Astrocyte (in vitro differentiated cells and primary cell): Measurements from ENCODE around the gene FAF1.

Experiments used
- CTCF ChIP-seq: IDR thresholded peaks from 2 replicates; pipeline ENCODE4 v1.5.1; 2011; ENCODE audit warnings: low read depth, mild to moderate bottlenecking, inconsistent platforms, low read length, moderate library complexity; ENCODE audit not compliant: insufficient read depth
- EZH2 ChIP-seq: IDR thresholded peaks from 2 replicates; pipeline ENCODE4 v1.6.1; 2012; ENCODE audit warnings: mild to moderate bottlenecking, low read length, inconsistent platforms; ENCODE audit not compliant: insufficient read depth

DNA sequence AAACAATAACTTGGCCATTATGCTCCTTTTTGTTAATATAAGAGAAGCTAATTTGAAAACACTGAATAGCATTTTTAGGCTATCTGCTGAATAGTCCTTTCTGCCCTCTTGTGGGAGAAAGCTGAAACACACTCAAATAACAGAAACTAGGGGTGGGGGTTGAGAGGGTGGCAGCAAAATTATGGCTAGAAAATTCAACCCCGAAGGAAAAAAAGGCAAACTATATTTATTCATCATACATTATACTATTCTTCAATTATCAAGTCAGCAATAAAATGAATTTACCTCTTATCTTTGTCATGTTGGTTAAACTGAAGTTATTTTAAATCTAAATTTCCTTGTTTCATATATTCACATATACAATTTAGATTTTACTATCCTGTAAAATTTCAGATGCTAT, 255.9 kb downstream of the FAF1 start:
- peak; percentile 72 for TF ChIP-seq CTCF
- no peak for TF ChIP-seq EZH2
